ENCODE results near the gene TENM4.

The TENM4 gene

DNA sequence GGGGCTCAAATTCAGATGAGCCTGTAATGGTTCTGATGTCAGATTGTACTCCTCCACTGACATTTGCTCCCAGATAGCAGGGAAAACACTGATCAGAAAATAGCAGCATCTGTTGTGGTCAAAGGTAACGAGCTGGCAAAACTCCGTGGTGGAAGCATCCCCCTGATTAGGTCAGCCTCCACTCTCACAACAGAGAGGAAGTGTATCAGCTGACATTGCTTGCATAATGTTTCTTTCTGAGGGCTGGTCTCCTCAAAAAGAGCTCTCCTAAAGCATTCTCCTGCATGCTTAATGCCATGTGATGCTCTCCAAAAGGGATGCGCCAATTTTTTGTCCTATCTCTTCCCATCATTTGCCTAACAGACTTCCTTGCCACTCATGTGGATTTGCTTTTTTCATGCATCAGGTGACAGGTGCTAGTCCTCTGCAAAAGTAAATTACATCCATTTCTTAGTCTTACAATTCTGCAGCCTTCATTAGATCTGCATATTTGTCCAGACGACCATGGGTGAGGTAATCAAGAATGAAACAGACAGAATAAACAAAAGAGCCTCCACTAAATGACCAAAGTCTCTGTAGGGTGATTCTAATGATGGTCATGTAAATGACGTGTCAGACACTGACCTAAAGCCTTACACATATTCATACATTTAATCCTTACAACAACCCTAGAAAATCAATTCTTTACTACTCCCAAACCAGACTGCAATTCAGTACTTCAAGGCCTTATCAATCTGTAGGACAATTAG is 6.4 kb upstream of the TENM4 start:
- no peak for DNase-seq

DNA sequence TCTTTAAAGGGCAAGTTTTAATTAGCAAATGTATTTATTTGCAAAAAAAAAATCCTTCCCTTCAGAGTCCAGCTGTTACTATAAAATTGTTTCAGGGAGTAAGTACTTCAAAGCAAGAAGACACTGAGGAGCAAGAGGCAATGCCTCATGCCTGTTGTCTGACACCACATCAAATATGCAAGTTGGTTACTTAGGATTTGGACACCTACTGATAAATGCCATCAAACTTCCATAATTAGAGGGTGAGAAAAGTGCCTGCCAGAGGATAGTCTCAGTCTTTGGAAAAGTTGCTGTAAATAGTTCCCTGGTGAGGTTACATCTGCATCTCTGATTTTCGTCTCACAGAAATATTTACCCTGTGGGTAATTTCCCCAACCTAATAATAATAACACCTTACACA is 4.1 kb upstream of the TENM4 start:
- DNase-seq: no peak

DNA sequence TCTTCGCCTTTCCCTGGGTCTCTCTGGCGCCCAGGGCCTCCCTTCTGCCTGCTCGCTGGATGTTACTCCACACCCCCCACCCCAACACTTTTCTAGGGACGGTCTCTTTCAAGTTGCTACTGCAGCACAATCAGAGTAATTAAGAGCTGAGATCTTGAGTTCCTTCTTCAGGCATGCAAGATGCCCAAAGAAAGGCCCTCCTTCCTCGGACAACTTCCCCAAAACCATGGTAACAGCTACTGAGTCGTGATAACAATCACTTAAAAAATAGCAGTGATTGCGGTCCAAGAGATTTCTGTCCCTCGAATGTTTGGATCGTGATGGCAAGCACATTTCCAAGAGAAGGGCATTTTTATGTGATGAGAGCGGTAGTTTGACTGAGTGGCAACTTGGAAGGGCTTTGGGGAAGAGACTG is 638 bp upstream of the TENM4 start:
- no peak for DNase-seq

DNA sequence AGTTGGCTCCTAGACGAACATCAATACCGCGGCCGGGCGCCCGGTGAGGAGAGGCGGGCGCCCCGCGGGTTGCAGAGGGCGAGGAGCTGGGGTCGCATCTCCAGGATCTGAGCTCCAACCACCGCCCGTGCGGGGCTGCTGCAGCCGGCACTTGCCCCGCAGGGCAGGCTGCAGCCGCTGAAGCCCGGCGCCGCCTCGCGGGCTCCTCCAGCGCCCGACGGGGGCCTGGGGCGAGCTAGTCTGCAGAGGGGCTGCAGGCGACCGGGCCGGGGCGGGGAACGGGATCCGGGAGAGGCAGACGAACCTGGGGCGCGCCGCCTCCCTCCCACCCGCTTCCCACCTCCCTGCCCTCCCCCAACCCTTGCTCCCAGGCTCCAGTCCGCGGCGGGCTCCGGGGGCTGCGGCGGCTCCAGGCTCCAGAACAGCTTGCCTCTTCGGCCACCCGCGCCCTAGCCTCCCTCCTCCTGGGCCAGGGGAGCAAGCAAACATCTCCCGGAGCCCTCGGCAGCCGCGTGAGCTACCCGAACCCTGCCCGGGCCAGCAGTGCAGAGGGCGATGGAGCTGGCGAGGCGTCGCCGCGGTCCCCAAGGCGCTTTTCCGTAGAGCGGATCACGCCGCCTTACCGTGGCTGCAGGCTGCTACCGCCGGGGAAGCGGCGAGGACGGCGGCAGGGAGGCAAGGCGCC is 802 bp downstream of the TENM4 start:
- DNase-seq: peak; percentile 51 to 58

DNA sequence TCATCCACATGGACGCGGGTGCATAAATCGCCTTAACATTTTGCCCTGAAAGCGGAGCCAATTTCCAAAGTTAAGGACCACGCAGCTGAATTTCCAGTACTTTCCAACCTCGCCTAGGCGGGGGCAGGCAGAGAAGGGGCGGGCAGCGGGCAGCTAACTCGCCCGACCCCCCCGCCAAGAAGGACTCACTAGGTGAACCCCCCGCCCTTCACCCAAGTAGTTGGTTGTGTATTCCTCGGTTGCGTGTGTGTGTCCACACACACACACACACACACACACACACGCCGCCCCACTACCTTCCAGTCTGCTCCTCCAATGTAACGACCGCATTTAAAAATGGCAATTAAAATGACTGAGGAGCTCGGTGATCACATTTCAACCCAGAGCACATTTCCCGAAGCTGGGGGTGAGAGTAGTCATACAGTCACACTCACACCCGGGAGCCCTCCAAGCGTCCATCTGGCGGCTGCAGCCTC is 1.4 kb downstream of the TENM4 start:
- peak in 1 of 2 experiments; percentile 58 for DNase-seq

DNA sequence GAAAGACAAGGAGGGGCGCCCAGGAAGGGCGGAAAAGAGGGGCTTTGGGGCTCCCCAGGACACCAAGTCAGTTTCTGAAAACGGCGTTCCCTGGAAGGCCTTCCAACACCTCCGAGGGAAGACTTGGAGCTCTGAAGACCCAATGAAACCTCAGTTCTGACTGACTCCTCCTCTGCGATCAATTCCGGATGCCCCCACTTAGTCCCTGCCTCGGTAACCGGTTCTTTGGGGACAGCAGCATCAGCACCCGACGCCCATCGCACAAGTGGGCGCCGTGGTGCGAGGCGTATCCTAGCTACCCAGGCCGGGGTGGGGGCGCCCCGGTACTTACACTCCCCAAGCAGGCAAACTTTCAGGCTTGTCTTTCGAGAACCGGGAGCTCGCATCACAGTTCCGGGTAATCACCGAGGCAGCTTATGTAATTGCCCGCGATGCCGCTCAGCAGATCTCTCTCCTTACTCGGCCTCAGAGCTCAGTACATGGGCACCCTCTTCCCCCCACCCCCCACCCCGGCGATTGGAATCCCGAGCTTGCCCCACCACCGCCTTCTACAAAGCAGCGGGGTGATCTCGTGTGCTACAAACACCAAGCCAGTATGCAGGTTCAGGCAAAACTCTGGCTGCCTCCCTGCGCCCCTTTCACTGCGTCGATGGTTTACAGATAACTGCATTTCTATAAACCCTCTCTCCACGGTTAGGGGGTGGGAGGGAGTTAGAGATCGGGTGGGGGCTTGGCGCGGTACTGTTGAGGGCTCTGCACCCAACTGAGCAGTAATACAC is 2.0 kb downstream of the TENM4 start:
- DNase-seq: peak in 1 of 2 experiments; percentile 43

DNA sequence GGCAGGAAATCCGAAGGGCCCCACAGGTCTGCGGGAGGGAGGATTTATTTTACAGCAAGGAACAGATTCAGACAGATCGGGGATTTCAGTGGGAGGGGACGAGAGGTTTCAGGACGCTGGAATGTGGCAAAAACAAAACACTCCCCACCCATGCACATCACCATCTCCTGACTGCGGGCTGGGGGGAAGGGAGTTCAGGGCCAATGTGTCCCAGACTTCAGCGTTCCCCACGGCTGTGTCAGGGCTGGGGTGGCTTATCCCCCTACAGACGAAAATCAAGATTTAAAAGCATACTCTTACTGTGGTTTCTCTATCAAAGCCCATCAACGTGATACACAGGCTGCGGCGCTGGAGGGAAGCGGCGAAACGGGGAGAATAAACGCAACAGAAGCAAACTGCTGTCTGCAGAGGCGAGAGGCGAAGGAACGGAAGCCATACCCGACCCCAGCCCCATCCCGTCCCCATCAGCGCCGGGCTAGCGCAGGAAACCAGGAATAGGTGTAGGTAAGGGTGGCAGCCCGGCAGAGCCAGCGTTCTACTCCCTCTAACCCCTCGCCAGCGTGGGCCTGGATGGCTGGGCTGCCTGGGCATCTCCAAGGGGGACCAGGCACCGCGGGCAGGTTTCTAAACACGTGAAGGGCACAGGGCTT is 2.7 kb downstream of the TENM4 start:
- peak in 1 of 2 experiments; percentile 43 for DNase-seq

DNA sequence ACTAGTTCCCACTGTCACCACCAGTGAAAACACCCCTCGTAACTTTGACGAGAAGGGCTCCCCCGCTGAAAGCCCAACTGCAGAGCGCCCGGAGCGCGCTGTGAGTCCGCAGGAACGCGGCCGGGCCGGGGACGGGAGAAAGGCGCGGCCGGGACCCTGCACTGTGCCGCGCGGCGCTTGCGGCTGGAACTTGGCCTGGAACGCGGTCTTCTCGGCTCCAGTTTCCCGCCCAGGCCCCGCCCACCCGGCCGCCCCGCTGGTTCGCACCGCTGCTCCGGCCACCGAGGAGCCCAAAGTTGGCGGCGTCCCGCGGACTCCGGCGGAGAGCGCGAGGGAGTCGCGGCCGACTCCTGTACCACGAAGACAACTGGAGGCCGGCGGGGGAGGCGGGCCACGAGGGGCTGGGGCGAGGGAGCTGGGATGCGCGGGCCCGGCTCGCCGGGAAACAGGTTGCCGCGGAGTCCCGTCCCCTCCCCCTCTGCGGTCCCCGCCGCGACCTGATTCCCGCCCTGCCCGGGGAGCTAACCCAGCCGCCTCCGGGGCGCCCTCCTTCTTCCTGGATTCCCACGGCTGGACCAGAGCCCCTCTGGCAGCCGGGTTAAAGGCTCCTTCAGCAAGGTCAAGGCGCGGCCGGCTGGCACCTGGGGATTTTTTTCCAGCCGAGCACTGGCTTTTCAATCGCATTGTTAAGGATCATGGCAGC is 3.4 kb downstream of the TENM4 start:
- DNase-seq: peak in 1 of 2 experiments; percentile 35

DNA sequence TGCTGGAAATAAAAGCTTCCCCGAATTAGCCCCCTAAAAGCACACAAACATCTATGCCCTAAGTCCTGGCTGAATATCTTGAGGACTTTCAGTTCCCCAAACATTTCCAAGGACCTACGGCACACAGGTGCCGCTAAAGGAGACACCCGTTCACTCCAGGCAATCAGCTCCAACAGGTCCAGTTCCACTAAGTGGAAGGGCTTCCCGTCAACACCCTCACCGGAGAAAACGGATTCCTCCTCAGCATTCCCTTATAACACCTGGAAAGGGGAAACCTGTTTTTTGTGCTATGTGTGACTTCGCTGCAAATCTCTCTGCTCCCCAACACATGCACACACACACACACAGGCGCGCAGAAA is 3.9 kb downstream of the TENM4 start:
- no peak for DNase-seq

DNA sequence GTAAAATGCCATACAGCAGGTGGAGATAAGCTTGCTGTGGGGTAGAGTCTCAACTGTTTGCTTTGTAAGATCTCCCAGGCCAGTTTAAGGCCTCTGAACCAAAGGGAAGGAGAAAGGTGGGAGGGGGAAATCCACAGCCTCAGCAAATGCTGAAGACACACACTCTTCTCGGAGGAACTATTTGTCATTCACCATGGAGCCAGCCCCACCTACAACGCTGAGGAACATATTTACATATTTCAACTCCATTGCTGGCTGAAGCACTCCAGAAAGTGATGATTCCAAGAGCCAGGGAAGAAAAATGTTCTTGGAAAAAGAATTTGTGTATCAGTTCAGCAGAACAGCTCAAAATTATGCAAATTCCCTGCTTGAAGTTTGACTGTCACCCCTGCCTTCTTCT is 6.5 kb downstream of the TENM4 start:
- DNase-seq: no peak

DNA sequence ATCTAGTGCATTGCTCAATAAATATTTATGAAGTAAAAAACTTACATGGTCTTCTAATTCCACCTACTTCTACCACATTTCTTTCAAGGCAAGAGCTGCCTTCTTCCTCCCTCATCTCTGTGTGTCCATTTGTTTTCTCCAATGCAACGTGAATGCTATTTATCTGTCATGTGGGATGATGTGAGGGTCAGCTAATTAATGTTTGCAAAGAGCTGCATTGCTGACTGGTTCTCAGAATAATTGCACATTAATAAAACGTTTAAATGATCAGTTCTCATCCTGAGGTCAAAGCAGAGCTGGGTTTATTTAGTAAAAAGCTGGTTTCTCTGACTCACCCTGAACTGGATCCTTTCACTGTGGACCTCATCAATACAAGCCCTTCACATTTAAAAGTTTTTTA is 8.7 kb downstream of the TENM4 start:
- no peak for DNase-seq

DNA sequence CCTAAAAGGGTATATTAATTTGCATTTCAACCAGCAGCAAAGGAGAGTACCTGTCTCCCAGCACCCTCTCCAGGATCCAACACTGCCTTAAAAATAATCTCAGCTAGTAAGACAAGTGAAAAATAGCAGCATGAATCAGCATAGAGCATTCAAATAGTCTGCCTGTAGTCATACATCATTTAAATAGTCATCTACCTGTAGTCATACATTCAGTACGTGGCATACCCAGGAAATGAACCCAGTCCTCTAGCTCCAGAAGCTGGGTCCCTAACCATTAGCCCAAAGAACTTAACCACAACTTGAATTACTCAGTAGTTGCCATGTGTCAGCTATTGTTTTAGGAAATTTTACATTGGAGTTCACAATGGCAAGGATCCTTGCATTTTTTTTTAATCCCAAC is 9.3 kb downstream of the TENM4 start:
- no peak for DNase-seq

DNA sequence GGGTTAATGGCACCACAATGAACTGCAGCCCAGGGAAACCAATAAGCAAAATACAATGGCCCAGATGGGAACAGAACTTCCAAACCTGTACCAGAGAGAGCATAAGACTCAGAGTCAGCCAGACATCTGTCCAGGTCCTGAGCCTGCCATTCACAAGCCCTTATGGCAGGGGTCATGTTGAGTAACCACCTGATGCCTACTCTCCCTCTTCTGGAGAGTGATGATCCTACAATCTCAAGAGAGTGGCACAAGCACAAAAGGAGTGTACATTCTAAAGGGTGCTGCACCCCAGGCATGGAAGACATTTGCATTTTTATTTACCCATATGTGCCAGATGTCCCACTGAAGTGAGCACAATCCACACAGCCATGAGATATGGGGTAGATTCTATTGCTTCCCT is 10.6 kb downstream of the TENM4 start:
- no peak for DNase-seq

DNA sequence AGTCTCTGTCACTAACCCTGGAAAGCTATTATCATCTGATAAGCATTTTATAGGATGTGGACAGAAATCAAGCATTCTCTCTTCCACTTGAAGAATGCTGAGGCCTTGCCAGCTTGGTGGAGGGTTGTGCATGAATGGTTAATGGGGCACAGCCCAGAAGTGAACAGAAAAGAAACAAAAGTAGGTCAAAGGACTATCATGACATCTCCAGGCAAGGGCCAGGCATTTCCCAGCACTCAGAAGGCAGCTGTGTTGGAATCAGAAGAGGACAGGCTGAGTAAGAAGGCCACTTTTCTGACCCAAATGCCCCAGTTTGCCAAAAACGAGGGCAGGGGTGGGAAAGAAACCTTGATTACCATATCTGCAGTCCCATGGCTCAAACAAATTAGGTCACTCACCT is 12.4 kb downstream of the TENM4 start:
- no peak for DNase-seq

DNA sequence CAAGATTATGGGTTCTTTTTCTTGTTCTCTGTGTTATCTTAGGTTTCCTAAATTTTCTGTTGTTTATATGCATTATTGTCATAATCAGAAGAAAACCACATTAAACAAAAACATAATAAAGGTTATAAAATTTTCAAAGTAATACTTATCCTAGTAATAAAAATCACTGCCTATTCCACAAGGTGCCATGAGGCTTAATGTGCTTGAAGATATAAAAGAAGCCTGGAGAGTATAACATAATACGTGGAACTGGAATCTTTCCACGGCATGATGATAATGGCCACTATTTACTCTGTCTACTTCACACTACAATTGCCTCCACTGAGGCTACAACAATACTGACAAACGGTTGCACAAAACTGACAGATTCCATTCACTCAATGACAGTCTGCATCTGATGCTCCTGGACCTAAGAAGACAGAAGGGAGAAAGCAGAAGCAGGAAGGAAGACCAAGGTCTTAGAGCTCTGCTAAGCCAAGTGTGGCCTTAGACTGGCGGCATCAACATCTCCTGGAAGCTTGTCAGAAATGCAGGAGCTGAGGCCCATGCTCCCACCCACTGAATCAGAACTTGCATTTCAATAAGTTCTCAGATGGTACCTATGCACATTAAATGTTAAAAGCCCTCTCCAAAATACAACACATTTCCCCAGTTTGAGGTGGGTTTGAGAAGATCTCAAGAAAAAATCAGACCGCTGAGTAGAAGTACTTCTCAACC is 13.1 kb downstream of the TENM4 start:
- DNase-seq: no peak

DNA sequence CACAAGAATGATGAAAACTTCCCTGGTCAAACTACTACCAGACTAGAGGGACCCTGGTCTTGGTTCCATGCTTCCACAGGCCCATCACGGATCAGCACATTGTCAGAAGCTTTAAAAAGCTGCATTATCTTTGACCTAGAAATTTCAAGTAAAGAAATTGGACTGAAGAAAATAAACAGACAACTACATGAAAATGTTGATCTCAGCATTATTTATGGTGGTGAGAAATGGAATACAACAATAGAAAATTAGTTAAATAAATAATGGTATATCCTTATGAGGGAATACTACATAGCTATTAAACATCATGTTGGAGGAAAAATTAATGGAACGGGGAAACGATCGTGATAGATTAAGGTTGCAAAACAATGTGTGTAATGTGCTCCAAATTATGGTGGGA is 13.7 kb downstream of the TENM4 start:
- no peak for DNase-seq

DNA sequence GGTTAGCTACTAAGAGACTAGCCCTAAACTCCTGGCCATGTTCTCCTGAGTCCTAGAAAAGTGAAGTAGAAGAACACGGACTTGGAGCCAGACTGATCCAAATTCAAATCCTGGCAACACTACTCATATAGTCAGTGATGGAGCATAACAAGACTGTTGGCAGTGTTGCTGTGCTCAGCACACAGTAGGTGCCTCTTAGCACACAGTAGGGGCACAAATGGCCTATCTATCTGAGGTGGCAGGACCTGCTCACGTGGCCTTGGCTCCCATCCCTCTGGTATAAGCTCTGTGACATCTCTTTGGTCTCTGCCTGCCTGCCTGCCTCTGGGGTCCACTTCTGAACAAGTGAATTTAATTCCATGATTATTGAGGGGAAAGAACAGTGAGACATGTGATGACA is 15.4 kb downstream of the TENM4 start:
- DNase-seq: no peak

DNA sequence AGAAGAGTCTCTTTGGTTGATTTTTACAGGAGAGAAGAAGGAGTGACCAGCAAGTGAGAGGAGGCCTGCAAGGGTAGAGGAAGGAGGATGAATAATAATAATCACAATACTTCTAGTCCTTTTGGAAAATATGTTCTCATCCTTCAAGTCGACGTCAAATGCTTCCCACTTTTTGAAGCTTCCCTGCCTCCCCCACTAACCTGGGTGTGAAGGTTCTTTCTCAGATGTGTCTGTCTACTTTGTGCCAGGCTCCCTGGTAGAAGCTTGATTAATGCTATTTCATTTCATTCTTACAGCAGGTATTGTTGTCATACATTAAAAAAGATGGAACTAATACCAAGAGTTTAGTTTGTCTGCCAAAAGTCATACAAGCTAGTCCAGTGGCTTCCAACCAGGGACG is 17.1 kb downstream of the TENM4 start:
- no peak for DNase-seq

DNA sequence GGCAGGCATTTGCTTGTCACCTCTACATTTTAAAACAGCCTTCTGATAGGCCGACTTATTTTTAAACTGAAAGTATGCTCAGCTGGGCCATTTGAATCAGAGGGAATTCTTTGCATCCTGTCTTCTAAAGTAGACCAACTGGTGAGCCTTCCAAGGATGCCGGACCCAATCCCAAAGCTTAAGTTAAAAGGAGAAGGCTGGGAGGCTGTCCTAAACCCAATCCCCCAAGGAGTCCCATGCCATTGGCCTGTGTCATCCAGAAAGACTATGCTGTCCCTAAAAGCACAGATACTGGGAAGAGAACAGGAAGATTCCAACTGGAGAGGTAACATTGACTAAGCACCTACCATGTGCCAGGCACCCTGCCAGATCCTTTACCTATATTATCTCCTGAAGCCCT is 18.0 kb downstream of the TENM4 start:
- DNase-seq: no peak

DNA sequence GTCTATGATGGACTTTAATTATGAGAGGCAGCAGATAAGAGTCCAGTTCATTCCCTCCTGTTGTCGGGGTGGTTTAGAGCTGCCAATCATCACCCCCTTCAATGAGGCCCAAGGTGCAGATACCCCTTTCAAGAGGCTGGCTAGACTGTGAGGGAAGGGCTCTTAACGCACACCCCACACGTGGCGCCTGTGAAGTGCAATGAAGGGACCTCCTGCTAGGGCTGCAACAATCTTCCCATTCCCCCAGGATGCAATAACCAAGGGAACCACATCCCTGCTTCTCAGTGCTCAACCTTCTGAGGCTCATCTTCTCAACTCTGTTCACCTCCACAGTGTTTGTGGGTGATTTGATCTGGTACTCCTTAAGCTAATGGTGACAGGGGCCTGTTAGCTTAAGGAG is 19.0 kb downstream of the TENM4 start:
- no peak for DNase-seq

DNA sequence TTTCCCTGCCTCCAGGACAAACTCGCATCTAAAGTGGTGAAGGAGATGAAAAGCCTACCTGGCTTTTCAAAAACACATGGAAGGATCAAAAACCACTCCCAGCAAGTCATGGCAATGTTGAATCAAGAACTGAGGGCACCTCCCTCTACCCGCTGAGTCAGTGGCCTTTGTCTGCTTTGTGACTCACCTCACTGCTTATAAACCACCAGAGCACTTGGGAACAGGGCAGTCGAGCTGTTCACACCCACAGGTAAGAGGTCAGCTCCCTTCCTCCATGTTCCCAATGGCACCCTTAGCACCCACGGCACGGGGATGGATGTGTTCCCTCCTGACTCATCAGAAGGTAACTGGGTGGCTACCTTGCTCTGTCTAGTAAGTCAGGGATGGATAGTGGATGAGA is 21.7 kb downstream of the TENM4 start:
- no peak for DNase-seq

DNA sequence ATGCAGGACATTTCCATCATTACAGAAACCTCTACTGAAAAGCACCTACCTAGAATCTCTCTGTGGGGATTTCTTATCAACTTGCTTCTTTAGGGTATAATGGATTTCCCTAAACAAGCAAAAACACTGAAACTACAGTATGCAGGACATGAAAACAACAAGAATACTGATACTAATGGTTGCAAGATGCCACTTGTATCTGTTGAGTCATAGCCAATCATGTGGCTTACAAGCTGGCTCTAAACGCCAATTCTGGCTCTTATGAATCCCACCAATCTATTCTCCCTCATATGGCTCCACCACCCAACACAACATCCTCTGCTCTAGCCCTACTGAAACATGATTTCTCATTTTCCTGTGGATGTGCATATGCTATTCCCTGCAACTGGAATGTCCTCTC is 22.6 kb downstream of the TENM4 start:
- no peak for DNase-seq
